ENCODE results near the gene VASH1.

GRCh38 chr14:76752744-76753143, 8.5 kb upstream of the VASH1 start:
- TF ChIP-seq, protein P1, sequence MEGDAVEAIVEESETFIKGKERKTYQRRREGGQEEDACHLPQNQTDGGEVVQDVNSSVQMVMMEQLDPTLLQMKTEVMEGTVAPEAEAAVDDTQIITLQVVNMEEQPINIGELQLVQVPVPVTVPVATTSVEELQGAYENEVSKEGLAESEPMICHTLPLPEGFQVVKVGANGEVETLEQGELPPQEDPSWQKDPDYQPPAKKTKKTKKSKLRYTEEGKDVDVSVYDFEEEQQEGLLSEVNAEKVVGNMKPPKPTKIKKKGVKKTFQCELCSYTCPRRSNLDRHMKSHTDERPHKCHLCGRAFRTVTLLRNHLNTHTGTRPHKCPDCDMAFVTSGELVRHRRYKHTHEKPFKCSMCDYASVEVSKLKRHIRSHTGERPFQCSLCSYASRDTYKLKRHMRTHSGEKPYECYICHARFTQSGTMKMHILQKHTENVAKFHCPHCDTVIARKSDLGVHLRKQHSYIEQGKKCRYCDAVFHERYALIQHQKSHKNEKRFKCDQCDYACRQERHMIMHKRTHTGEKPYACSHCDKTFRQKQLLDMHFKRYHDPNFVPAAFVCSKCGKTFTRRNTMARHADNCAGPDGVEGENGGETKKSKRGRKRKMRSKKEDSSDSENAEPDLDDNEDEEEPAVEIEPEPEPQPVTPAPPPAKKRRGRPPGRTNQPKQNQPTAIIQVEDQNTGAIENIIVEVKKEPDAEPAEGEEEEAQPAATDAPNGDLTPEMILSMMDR (IDR thresholded peaks at IDR 0.05): no peak
- TF ChIP-seq POLR2AphosphoS5 (IDR thresholded peaks at IDR 0.05) (no peak), POLR2A (IDR thresholded peaks at IDR 0.05) (no peak)

Data from breast epithelium (tissue), 3 donors.